Epithelial cell of proximal tubule (primary cell): ENCODE data around the gene IDH3B. TPM values are rescaled to one million over a fixed set of nuclear protein-coding genes. Genes with fewer than 3 reads are reported as not detected.
"Not testable (repeated sequence)": the region's sequence is repeated elsewhere in the genome, so short reads cannot be mapped to it uniquely, and the experiment has no call there.

Experiments
- DNase-seq: peaks from one replicate; pipeline ENCODE4 v3.0.0-alpha.2; 2011; ENCODE audit warnings: low read depth
- H3K4me3 ChIP-seq: 2 replicates; pipeline ENCODE4 v1.5.1; 2011; ENCODE audit warnings: low read depth, mild to moderate bottlenecking, low read length
- total RNA-seq: library from RNA; depleted of rRNA; stranded (reverse); fragments of >200 nt; gene quantifications from 2 replicates; pipeline ENCODE4 v1.2.3, GENCODE V29; 2015
- TF ChIP-seq, protein P1 (sequence below): conservative IDR thresholded peaks from 2 replicates; pipeline ENCODE4 v1.5.1; 2012; ENCODE audit warnings: low read depth, mild to moderate bottlenecking, low read length

IDH3B gene
- total RNA-seq, 1 donor from 2014 or later = 99.3 TPM

DNA sequence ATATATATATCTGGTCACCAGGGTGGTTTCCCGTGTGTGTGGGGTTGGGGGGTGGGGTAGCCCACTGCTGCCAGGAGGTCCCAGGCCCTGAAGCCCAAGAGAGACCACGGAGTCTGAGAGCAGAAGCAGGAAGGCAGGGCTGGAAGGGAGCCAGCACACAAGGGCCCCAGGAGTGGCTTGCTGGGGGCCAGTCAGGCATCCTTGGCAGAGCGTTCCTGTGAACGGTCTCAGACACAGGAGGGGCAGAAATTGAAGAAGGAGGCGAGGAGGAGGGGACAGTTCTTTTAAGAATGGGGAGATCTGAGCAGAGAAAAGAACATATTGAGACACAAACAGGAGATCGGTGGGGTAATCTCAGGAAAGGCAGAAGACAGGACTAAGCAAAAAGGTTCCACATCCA lies 26.7 kb upstream of the IDH3B start:
- DNase-seq = no peak
- H3K4me3 ChIP-seq = no peak overlapping the region
- TF ChIP-seq, protein P1, sequence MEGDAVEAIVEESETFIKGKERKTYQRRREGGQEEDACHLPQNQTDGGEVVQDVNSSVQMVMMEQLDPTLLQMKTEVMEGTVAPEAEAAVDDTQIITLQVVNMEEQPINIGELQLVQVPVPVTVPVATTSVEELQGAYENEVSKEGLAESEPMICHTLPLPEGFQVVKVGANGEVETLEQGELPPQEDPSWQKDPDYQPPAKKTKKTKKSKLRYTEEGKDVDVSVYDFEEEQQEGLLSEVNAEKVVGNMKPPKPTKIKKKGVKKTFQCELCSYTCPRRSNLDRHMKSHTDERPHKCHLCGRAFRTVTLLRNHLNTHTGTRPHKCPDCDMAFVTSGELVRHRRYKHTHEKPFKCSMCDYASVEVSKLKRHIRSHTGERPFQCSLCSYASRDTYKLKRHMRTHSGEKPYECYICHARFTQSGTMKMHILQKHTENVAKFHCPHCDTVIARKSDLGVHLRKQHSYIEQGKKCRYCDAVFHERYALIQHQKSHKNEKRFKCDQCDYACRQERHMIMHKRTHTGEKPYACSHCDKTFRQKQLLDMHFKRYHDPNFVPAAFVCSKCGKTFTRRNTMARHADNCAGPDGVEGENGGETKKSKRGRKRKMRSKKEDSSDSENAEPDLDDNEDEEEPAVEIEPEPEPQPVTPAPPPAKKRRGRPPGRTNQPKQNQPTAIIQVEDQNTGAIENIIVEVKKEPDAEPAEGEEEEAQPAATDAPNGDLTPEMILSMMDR = no peak

DNA sequence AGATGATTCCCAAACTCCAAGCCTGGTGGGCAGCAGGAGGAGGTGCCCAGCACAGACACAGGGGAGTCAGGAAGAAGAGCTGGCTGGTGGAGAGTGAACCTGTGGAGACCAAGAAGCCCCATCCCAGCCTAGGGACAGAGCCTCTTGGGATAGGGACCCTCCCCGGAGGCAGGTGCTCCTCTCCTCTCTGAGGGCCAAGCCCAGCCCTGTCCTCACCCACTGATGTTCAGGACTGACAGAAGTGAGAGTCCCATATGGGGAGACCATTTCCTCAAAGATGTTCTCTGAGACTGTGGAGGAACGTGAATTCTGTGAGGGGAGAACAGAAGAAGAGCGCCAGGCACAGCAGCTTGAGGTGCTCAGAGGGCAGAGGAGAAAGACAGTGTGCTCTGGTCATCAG lies 26.2 kb upstream of the IDH3B start:
- TF ChIP-seq, protein P1 = no peak
- DNase-seq = no peak
- no peak overlapping the region for H3K4me3 ChIP-seq

DNA sequence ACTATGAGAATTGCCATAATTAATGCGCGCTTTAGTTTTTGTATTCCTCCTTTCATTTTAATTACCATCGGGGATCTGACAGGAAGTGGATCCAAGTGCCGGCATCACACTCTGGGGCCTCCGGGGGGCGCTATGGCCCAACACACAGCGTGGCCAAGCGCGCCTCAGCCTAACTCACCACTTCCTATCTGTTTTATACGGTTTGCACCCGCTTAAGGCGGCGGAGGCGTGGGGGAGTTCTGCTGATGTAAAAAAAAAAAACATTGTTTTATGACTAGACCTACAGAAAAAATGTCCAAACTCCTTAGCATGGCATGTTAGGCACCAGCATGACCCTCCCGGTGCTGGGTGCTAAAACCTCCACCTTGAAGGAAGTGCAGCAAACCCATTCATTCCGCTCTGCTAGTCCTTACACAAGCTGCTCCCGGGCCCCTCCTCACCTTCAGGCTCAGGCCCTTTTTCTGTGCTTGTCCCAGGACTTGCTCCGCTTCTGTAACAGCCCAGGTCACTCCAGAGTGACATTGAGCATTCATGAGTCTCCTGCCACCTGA lies 24.1 kb upstream of the IDH3B start:
- DNase-seq = no peak
- TF ChIP-seq, protein P1 = peak; percentile 58
- no peak overlapping the region for H3K4me3 ChIP-seq

GRCh38 chr20:2687514-2687913 lies 23.5 kb upstream of the IDH3B start:
- DNase-seq = no peak
- no peak overlapping the region for H3K4me3 ChIP-seq
- TF ChIP-seq, protein P1 = no peak

GRCh38 chr20:2684817-2685216 lies 20.8 kb upstream of the IDH3B start:
- not testable (repeated sequence) for H3K4me3 ChIP-seq, DNase-seq

- DNase-seq, H3K4me3 ChIP-seq: not testable (repeated sequence)
Observed at GRCh38 chr20:2682040-2682439, 18.0 kb upstream of the IDH3B start.

GRCh38 chr20:2680046-2680445 lies 16.0 kb upstream of the IDH3B start:
- no peak for DNase-seq
- H3K4me3 ChIP-seq = no peak overlapping the region
- TF ChIP-seq, protein P1 = no peak

DNA sequence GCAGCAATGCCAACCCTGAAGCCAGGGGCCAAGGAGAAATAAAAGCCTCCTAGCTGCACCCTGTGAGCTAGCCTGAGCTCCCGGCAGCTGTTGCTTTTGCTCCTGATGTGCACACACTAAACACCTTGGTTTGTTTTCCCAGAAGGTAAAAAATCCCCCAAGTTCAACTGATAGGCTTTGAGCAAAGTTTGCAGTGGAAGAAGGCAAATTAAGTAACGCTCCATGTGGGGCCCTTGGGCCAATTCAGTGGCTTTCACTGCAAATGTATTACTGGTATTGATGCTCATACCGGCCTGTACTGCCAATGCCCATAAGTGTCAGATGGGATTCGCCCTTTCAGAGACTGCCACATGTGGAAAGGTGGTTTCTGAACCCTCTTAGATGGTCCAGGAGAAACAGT lies 9.4 kb upstream of the IDH3B start:
- no peak overlapping the region for H3K4me3 ChIP-seq
- TF ChIP-seq, protein P1 = no peak
- no peak for DNase-seq
